Fibroblast of mammary gland (primary cell): Measurements from ENCODE around the gene TRIOBP.
A peak's percentile ranks its signal among the peaks of the same experiment; 100 is the strongest.

Experiments
- DNase-seq: peaks from one replicate; pipeline ENCODE4 v3.0.0-alpha.2; 2010; ENCODE audit warnings: low read depth
- H3K4me3 ChIP-seq: 2 replicates; pipeline ENCODE4 v1.5.1; 2011; ENCODE audit warnings: low read depth, mild to moderate bottlenecking, low read length, moderate library complexity; ENCODE audit not compliant: control insufficient read depth
- TF ChIP-seq, protein P1 (sequence below): conservative IDR thresholded peaks from 2 replicates; pipeline ENCODE4 v1.5.1; 2011; ENCODE audit warnings: low read depth, low read length, inconsistent platforms; ENCODE audit not compliant: control insufficient read depth, insufficient read depth

Gene TRIOBP

DNA sequence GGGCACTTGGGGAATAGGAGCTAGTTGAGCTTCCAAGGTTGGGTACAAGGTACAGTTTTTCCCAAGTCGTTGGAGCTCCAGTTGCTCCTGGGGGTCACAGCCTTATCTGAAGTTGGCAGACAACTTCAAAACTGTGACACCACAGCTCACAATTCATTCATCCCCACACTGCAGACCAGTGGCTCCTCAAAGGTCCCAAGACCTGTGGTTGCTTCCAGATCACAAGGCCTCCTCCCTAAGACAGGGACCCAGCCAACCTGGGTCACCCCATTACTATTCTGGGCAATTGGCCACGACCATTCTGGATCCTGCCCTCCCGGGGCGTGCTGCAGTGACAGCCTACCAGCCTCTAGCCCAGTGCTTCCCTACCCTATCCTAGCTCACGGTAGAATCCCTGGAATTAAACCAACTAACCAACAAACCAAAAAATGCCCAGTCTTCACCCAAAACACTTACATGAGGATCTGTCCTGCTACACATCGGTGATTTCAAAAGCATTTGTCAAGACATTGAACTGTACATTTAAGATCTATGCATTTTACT is 39.2 kb upstream of the TRIOBP start:
- peak overlapping the region; percentile 68 for H3K4me3 ChIP-seq
- DNase-seq, result no peak
- TF ChIP-seq, protein P1, sequence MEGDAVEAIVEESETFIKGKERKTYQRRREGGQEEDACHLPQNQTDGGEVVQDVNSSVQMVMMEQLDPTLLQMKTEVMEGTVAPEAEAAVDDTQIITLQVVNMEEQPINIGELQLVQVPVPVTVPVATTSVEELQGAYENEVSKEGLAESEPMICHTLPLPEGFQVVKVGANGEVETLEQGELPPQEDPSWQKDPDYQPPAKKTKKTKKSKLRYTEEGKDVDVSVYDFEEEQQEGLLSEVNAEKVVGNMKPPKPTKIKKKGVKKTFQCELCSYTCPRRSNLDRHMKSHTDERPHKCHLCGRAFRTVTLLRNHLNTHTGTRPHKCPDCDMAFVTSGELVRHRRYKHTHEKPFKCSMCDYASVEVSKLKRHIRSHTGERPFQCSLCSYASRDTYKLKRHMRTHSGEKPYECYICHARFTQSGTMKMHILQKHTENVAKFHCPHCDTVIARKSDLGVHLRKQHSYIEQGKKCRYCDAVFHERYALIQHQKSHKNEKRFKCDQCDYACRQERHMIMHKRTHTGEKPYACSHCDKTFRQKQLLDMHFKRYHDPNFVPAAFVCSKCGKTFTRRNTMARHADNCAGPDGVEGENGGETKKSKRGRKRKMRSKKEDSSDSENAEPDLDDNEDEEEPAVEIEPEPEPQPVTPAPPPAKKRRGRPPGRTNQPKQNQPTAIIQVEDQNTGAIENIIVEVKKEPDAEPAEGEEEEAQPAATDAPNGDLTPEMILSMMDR, result no peak

GRCh38 chr22:37658133-37659065 is 38.4 kb upstream of the TRIOBP start, which contains the start of gene PDXP:
PDXP (plus strand) TSS chr22:37658723; CDS start chr22:37658783, 60 bp downstream.
- H3K4me3 ChIP-seq, result peak within 1 kb of the TSS; percentile 68
- DNase-seq, result peak; percentile 100
- TF ChIP-seq, protein P1, result no peak

DNA sequence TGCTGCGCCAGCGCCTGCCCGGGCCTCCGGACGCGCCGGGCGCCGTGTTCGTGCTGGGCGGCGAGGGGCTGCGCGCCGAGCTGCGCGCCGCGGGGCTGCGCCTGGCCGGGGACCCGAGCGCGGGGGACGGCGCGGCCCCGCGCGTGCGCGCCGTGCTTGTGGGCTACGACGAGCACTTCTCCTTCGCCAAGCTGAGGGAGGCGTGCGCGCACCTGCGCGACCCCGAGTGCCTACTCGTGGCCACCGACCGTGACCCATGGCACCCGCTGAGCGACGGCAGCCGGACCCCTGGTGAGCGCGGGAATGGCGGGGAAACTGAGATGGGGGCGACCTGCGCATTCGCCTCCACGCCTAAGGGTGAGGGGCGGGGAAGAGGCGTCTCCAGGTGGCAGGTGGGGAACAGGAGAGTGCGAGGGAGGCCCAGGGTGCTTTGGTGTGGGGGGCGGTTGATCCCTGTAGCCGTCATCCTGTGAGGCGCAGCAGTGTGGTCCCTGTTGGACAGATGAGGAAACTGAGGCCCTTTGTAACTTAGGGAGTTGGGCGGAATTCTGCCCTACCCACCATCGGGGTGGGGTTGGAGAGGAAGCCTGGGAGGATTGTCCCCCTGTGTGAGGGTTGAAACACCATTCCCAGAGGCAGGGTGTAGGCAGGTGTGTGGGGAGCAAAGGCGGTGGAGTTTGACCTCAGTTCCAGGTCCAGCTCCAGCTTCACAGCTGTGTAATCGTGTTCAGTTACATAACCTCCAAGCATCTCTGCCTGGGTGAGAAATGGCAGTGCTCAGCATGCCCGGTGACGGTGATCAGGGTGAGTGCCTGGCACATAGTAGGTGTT is 37.6 kb upstream of the TRIOBP start:
- peak overlapping the region; percentile 64 for H3K4me3 ChIP-seq
- DNase-seq, result no peak
- TF ChIP-seq, protein P1, result no peak

DNA sequence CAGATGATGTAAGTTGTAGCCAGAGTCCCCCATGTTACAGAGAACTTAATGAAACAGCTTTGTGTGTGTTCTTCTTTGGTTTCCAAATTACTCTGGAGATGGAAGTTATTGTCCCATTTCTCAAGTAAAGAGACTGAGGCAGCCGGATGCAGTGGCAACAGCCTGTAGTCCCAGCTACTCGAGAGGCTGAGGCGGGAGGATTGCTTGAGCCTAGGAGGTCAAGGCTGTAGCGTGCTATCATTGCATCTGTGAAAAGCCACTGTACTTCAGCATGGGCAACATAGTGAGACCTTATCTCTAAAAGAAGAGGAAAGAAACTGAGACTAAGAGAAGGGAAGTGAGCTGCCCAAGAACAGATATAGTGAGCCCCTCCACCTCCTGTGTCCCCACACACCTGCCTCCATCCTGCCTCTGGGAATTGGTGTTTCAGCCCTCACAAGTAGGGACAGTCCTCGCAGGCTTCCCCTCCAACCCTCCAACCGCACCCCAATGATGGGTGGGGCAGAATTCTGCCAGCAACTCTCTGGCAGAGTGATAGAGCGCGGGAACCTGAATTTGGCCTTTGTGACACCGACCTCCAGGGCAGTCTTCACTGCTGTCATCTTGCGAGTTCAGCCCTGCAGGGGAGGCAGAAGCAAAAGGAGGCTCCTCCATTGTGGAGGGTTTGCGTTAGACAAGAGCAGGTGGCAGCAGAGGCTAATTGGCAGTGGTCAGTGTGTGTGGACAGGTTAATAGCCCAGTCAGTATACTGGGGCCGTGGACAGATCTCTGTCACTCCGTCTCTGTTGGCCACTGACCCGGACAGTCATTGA is 36.7 kb upstream of the TRIOBP start:
- H3K4me3 ChIP-seq, result peak overlapping the region; percentile 64
- TF ChIP-seq, protein P1, result no peak
- DNase-seq, result no peak

GRCh38 chr22:37660709-37661045 is 36.2 kb upstream of the TRIOBP start:
- no peak overlapping the region for H3K4me3 ChIP-seq
- DNase-seq, result no peak
- TF ChIP-seq, protein P1, result no peak
